C1 segment of cervical spinal cord (tissue), 14 donors: ENCODE results near the gene PLEKHA8.

Source experiments
- DNase-seq, 14 donors: peaks; one replicate each; lab custom pipeline; 2025; lab: John Stamatoyannopoulos, UW

The PLEKHA8 gene

DNA sequence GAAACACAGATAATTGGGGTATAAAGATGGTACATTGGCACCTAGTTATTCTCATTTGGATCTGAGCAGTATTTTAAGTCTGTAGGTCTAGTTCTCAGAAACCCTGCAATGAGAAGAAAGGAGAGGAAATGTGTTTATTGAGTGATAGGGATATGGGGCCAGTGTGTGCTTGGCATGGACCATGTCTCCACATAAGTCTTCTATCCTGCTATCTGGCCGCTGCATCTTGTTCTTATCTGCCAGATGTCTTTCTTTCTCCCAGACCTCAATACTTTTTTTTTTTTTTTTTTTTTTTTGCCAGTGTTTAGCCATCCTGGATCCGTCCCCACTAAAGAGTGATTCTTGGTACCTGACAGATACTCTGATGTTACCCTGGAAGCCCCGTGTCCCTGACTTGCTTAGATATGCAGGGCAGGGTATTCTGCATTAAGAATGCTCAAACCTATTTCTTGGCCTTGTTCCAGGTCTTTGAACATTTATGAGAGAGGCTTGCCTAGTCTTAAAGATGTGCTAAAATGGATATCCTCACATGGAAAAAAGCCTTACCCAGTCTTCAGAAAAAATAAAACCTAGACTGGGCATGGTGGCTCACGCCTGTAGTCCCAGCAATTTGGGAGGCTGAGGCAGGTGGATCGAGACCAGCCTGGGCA, 116.6 kb downstream of the PLEKHA8 start:
- DNase-seq, result no peak

DNA sequence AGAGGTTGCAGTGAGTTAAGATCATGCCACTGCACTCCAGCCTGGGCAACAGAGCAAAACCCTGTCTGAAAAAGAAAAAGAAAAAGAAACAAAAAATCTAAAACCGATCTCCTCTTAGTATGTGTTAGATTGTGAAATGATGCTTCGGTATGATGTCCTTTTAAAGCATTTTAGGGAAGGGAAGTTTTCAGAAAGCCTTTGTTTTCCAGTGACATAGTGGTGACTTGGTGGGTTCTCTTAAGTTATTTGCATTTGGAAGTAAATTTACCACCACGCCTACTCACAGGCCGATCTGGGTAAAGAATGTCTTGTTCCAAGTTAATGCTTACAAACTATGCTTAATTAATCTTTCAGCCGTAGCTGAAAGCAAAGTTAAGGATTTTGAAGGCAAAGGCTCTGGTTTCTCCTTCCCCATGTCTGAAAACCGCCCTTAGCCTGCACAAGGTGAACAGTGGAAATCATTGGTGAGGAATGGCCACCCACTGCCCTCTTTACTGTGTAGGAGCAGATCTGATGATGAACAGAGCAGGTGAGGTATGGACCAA, 117.3 kb downstream of the PLEKHA8 start:
- DNase-seq, result no peak

DNA sequence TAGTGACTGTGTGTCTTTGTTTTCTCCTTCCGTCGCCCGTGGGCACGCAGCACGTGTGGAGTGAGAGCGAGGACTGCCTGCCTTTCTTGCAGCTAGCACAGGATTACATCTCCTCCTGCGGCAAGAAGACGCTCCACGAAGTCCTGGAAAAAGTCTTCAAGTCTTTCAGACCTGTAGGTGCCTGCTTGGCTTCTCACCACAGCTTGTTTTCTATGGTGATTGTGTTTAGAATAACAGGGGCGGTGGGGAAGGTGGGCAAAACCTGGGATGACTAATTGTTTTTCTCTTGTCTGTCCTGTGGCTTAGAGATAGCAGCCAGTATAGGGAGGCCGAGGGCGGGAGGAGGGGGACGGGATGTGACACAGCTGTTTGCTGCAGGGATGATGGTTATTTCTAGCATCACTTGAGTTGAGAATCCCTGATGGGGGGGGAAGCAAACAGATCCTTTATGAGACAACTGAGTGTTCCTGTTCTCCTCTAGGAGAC, 118.0 kb downstream of the PLEKHA8 start:
- peak in 1 of 14 donors; percentile 19 for DNase-seq

DNA sequence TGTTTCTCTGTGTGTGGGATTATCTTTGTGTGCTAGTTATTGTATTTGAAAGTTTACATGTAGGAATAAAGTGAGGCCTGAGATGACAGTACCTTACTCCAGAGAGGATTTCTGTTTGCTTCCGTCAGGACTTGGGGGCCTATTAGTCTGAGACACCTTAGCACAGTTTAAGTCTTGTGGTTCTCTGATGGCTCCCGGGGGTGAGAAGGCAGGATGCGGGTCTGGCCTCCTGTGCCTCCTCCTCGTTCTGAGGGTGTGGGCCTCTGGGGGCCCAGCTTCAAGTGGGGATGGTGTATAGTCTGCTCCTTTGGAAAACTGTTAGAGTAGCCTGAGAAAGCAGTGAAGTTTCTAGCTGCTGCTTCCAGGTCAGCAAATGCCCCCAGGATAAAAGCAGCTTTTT, 119.0 kb downstream of the PLEKHA8 start:
- DNase-seq, result no peak

DNA sequence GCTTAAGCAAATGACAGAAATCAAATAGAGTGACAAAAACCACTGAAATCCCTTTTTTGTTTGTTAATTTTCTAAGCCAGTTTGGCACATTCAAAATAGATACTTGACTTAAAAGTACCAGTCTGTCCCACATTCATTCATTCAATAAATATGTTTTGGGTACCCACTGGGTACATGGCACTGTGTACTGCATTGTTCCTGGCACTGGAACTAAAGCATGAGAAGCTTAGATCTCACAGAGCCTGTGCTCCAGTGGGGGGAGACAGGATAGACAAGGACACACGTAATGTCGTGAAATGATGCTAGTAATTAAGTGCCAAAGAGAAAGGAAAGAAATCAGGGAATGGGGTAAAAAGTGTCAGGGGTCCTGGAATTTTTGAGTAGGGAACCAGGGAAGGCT, 119.6 kb downstream of the PLEKHA8 start:
- peak in 1 of 14 donors; percentile 30 for DNase-seq

DNA sequence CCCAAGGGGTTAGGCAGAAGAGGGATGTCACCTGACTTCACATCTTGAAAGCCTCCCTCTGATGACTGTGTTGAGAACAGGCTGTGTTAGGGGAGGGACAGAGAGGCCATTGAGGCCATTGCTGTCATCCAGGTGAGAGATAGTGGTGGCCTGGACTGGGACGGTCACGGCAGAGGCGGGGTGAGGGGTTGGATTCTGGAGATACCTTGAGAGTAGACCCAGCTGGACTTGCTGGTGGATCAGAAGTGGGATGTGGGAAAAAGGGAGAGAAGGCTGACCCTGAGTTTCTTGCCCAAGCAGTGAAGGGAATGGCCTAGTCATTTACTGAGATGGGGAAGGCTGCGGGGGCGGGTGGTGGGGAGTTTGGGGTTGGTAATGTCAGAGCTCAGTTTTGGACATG, 120.2 kb downstream of the PLEKHA8 start:
- DNase-seq, result no peak

DNA sequence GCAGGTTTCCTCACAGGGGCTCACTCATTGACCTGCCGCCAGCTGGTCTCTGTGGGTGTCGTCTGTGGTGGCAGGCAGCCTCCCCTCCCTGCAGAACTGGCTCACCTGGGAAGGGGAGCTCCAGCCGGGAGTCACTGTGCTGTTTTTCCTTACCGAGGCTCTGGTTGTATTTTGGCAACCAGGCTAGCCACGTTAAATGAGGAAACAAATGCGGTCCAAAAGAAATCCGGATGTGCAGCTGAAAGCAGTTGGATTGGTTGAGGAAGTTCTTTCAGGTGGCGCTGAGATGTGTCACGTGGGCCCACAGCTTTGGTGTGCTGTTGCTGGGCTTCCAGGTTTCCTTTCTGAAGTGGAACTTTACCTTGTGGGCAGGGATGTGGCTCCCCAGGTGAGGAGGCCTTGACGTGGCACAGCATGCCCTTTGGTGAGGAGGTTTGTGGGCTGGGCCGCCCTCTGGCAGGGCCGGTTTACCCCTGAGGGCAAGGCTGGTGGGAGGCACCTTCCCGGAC, 120.8 kb downstream of the PLEKHA8 start:
- DNase-seq, result peak in 2 of 14 donors; percentile 28 to 59

DNA sequence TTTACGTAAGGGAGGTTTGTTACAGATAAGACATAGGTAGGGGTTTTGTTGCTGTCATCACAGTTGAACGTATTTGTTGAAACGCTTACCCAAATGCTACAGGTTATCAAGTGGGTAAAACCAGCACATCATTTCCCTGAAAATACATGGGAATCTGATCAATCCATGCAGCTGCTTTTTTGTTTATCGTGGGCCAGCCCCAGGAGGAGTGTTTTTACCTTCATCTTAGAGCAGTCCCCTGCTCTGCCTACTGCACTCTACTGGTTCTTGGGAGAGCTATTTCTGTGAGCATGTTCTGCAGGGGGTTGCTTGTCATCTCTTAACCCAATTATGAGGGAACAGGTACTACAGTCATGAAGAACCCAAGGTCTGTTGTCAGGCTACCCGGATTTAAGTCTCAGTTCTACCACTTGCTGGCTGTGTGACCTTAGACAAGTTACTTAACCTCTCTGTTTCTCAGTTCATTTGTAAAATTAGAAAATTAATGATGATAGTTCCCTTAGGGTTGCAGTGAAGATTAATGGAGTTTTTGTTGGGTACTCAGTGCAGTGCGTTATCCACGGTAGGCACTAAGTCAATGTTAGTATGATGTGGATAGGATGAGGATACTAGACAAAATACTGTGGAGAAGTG, 121.5 kb downstream of the PLEKHA8 start:
- no peak for DNase-seq

DNA sequence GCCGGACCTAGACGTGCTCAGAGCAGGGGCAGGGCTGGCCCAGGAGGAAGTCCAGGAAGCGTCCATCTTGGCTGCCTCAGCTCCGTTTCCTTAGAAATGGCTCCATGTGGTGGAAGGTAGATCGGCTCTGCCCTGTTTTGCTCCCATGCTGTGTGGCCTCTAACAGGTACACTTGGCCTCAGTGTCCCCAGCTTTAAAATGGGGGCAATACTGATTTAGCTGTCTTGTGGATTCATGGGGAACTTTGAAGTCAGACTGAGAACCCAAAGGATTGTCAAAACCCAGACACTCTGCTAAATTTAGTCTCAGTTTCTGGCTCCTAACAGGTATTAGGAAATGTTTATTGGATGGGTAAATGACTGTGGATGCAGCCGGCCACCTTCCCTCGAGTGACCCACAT, 122.5 kb downstream of the PLEKHA8 start:
- no peak for DNase-seq

DNA sequence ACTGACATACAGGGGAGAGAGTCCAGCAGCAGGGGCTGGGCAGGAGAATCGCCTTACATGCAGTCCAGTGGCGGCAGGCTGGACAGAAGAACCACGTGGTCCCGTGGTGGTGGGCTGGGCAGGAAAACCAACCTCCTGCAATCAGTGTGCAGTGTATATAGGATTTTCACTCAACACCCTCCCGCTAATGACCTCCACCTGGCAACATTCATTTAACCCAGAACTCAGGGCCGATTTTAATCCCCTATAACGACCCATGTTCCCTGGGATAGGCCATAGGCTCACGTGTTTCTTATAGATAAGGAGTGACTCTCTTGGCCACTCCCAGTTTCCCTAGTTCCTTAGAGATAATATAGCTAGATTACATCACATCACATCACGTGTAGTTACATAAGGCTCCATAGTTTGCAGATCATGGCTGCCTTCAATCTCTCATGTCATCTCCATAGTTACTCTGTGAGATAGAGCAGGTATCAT, 125.9 kb downstream of the PLEKHA8 start:
- no peak for DNase-seq

DNA sequence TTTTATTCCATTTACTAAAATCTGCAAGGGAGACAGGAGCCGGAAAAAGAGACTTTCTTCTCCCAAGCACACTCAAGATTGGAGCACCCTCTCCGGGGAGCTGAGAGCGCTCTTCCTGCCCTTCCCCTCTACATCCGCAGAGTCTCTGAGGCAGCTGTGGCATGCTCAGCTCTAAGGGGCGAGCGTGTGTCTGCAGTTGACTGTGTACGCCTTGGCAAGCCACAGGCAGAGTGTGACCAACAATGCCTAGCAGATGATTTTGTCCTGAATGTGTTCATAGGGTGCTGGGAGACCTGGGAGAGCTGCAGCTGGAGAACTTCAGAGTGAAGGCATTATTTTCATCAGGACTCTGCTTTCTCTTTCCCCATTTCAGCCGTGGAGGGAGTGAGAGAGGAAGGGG, 127.3 kb downstream of the PLEKHA8 start:
- DNase-seq, result peak in 6 of 14 donors; percentile 12 to 40 (median 31)

DNA sequence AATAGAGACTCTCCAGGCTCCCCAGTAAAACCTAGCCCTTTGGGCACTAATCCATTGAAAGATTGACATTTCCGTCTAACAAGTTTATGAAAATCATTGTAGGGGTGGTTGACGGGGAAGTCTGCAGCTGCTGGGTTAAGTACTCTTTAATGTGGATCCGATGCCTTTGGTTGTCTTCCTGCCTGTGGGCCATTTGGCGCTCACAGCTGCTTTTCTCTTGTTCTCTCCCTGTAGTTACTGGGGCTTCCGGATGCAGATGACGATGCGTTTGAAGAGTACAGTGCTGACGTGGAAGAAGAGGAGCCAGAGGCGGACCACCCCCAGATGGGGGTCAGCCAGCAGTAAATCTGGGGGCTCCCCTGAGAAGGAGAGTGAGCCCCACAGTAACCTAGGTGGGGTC, 129.0 kb downstream of the PLEKHA8 start:
- peak in 1 of 14 donors; percentile 23 for DNase-seq

DNA sequence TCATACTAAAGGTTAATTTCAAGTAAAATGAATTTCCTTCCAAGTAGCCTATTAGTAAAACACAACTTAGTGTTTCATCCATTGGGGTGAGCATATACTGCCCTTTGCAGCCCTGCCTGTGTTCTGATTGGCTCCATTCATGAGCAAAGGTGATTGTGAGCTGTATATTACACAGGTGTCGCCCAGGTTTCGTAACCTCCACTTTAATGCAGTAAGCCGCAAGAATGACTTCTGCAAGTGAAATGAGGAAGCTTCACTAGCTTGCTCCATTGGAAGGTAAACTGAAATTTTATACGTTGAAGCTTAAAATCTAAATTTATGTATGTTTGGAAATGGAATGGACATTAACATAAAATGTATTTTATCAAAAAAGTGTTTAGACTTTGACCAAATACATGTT, 131.0 kb downstream of the PLEKHA8 start:
- DNase-seq, result no peak

DNA sequence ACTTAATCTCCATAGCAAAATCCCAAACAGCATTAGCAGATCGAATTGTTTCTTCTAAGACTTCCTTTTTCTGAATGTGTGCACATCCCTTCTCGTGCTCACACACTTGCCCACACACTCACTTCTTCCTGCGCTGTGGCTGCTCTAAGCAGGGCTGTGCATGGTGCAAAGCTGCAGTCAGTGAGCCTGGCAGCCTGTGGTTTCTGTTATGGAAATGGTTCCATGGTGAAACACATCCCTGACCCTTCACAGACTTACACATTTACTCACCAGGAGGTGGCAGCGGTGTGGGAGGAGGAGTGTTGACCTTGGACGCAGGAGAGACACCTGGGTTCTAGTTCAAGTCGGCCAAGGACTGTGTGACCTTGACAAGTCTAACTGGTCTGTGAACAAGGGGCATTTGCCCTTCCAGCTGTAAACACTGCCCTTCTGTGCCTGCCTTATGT, 131.5 kb downstream of the PLEKHA8 start:
- DNase-seq, result peak in 5 of 14 donors; percentile 7 to 58 (median 36)

DNA sequence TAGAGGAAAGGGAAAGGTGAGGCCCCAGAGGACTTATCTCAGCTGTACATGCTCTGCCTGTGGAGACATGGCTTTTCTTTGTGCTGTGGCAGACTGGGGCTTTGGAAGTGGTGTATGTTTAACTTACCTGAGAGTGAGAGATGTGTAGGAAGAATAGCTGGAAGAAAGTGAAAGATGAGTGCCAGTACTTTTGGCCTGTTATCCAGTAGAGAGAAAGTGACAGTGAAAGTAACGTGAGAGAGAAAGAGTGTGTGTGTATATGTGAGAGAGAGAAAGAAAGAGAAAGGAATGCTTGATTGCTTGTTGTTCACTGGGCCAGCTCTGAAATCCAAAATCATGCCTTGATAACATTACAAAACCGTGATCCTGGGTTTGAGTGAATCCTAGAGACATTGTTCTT, 132.1 kb downstream of the PLEKHA8 start:
- no peak for DNase-seq

DNA sequence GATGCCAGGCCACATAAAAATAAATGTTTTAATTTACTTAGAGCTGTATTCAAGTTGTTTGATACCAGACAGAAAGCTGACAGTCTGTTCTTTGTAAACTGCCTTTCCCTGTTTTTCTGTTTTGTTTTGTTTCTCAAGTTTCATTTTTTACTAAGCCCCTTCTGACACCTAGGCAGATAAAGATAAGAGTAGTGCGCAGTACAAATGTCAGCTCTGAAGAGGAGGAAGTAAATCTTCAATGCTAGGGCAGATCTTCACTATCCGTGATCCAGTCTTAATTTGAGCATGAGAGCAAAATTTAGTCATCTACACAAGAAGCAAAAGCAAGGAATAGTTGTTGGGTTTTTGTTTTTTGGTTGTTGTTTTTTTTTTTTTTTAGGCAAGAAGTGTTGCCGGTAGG, 133.9 kb downstream of the PLEKHA8 start:
- no peak for DNase-seq

DNA sequence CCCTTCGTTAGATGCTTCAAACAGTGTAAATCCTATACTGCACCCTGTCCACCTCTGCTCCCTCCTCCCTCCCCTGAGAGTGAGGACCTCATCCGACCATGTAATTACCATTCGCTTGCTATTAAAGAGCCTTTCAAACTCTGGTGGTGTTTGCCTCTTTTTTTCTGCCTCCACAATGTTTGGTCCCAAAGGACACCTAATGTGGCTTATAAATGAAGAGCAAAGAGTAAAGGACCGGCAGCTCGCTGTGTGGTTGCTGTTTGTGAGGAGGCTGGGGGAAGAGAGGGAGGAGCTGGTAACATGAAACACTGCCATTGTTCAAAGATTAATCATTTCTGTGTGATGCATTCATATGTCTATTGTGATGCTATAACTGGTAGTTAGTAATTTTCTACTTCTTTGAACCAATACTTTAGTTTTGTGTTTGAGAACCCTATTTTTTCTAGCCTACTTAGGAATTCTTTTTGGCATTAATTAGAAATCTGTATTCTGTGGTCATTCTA, 134.5 kb downstream of the PLEKHA8 start:
- peak in 4 of 14 donors; percentile 30 to 41 (median 34) for DNase-seq

DNA sequence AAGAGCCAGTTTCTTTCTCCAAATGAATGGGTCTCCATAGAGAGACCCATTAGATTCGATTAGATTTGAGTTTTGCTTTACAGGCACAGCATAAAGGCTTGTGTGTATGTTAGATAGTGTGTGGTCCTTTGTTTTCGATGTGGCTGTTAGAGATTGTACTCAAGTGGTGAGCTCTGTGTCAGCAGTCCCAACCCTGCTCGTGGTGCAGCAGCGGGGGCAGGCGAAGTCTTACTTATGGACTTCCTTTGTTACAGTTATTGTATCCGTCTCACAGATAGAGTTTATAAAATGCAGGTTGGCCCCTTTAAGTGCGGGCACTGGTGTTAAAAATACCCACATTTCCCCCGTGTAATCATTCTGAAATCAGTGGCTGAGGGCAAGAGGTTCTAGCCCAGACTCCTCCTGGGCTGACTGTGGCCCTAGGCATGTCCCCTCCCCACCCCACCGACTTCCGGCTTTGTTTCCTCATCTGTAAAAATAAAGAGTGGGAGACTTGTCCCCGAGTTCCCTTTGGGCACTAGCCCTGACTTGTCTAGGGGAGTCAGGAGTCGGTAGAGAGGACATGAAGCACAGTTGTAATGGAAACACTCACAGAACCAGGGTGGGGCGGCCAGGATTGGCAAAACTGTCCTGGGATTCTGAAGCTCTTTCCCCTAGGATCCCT, 135.2 kb downstream of the PLEKHA8 start:
- peak in 10 of 14 donors; percentile 38 to 87 (median 72) for DNase-seq

DNA sequence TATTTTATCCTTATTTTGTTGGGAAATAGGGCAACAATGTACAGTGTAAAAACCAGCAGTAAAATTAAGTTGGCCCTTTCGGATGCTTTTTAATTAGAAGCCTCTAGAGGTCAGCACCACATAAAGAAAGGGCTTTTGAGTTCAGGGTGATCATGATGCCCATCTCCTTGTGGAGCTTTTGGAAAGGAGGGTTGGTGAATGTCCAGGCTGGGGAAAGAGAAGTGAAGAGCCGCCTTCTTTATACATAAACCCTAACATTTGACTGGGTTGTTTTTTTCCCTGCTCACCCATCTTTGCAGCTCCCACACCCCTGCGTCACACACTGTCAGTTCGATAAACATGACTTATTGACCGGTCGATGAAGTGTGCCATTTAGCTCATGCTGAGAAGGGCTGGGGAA, 136.4 kb downstream of the PLEKHA8 start:
- peak in 6 of 14 donors; percentile 23 to 64 (median 30) for DNase-seq

DNA sequence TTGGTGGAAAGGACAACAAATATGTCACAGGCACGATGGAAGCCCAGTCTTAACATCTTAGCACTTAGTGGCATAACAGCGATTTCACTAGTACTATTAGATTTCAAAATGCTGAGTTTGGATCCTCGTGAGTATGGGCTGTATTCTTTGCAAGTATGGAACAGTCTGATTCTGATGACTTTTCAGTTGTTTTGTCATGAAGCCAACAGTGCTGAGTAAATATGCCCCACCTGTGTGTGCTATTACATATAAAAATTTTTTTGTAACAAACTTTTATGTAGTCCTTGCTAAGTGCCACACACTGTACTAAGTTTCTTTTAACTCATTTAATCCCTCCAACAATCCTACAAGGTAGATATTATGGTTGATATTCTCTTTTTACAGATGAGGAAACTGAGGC, 137.4 kb downstream of the PLEKHA8 start:
- no peak for DNase-seq

DNA sequence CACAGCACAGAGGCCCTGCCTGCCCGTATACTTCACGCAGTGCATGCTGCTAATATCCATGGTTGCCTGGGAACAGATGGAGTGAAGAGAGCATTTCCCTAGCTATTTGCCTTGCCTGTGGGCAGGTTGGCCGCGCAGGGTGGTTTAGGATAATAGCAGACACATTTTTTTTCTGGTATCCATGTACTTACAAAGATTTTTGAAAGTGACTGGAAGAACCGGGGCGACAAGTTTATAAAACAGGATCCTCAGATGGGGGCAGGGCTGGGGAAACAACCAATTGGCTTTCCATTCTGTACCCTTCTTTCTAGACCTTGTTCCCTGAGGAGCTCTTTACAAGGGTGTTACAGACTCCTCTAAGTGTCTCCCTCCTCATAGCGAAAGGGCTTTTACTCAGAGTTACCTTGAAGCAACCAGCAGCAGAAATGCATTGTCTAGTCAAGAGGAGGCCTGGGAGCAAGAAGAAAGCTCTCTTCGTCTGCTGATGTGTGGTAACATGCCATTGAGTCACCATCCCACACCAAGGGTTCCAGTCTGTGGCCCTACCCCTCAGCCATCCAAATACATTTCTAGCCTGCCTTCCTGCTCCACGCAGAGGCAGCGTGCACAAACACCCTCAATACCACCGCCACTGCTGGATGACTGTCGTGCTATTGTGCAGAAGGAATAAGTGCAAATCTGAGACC, 138.1 kb downstream of the PLEKHA8 start:
- DNase-seq, result peak in 1 of 14 donors; percentile 23
